ENCODE results near the gene CLDN7.
"Not testable (repeated sequence)": the region's sequence is repeated elsewhere in the genome, so short reads cannot be mapped to it uniquely, and the experiment has no call there.

CLDN7 gene

DNA sequence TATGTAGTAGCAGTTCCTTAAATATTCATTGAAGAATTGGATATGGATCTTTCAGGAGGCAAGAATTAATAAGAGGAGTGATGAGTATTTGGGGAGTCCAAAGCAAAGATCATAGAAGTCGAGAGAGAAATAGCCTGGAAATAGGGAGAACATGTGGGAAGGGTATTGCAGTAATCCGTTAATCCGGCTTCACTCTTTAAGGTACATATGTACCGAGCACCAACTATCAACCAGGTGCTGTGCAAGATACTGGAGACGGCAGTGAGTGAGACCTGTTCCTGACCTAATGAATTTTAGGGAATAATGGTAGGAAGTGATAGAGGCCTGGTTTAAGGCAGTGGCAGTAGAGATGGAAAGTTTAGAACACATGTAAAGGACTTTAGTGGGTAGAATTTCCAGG is 9.2 kb downstream of the CLDN7 start:
- no peak for DNase-seq

DNA sequence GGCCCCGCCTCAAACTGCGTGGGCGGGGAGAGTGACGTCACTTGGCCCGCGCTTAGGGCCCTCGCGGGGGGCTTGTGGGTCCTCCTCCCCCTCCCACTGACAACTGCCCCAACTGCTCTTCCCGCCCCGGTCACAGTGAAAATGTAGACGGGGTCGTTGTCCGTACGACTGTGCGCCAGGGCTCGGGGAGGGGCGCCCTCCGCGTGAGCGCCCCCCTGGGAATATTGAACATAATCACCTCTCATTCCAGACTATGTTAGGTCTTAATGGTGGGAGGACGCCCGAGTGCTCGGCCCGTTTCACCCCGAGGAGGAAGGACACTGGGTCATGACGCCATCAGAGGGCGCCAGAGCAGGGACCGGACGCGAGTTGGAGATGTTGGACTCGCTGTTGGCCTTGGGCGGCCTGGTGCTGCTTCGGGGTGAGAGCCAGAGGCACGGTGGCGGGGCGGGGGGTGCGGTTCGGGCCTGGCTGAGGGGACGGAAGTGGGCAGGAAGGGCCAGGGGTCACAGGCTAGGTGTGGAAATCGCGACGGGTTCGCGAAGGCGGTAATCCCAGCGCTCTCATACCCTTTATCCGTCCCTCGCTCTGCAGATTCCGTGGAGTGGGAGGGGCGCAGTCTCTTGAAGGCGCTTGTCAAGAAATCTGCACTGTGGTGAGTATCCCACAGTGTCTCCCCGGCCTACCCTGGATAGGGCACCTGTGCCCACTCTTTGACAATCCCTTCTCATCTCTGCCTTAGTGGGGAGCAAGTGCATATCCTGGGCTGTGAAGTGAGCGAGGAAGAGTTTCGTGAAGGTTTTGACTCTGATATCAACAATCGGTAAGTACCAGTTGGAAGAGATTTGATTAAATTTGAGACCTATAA is 9.9 kb downstream of the CLDN7 start, which contains the start of gene ELP5:
ELP5 (plus strand) TSS at position 40 of the 868 bp plus-strand sequence; CDS start at position 376, 336 bp downstream.
- peak; percentile 62 to 93 (median 81) for DNase-seq

DNA sequence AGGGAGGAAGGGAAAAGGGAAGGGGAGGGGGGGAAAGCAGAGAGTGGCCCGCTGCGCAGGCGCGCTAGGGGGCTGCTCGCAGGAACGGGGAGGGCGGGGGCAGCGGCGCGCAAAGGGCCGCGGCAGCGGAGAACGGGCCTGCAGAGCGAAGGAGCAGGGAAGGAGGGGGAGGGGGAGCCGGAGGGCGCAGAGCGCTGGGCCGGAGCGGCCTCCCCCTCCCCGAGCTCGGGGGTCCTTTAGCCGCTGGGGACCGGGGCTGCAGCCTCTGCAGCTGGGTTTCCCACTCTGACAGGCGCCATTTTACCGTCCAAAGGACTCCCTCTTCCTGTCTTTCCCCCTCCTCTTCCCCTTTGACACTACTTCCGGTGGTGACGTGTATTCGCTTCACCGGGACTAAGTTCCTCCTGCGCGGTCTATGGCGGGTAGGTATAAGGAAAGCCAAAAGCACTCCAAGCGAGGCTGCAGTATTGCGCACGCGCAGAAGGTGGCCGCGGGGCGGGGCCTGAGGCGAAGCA is 10.6 kb downstream of the CLDN7 start, which contains the start of gene CTDNEP1:
CTDNEP1 (minus strand) TSS at position 74 of the 515 bp plus-strand sequence. CDS start 438 bp downstream, outside the sequence.
- DNase-seq, result peak; percentile 94 to 99 (median 98)

DNA sequence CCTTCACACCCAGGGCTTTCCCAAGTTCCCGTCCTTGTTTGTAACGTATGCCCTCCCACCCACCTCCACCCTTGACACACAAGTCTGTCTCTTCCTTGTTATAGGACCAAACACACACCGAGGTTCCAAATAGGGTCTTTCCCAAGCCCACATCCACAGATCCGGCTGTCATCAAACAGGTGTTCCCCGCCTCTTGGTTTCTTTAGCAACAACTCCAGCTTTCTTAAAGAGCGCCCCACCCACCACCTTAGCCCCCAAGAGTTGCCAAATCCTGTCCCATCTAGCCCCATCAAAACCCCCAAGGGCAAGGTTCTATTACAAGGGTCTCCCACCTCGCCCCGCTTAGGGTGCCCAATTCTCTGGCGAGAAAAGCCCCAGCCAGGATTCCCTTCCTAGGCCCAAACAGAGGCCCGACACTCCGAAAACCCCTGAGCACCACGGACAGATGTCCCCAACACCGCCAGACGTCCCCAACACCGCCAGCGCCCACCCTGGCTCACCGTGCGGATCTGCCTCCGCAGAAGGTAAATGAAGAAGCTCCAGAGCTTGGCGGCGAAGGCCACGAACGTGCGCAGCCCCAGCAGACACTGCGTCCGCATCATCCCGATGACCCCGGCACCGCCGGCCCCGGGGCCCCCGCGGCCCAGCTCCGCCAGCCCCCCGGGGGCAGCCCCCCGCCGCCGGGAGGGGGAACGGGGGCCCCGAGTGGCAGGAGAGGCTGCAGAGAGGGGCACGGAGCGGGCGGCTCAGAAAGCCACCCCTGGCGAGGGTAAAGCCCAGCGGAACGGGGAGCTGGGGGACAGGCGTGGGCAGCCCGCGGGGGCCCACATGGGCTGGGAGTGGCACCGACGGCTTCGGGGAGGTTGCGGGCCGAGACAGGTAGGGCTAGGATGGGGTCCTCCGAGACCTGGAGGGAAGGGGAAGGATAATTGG is 11.3 kb downstream of the CLDN7 start:
- no peak for DNase-seq

DNA sequence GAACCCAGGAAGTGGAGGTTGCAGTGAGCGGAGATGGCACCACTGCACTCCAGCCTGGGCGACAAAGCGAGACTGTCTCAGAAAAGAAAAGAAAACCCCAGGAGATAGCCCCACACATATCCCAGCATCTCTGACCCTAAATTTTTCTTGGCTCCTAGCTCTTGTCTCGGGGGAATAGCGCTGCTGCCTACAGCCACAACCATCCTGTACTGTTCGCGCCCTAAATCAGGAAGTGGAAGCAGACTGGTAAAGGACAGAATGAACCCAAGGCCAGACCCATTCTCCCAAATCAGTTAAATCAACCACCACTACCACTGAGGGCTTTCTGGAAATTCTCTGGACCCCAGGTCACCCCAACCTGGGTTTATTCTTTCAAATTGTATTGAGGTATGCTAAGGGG is 12.4 kb downstream of the CLDN7 start:
- no peak for DNase-seq

DNA sequence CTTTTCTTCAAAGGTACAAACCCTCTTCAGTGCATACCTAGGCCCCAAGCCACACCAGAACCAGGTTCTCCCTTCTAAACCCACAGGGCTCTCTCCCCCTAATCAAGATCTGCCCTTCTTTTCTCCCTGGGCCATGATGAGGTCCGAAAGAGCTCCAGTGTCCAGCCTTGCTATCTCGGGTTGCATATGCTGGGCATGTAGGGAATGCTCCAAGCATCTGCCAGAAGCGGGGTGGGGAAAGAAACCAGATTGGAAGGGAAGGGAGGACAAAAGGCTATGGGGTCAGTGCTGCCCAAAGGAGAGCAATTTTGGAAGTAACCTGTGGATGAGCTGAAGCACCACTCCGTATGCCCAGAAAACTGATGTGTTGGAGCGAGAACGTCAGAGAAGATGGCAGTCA is 13.1 kb downstream of the CLDN7 start:
- no peak for DNase-seq

DNA sequence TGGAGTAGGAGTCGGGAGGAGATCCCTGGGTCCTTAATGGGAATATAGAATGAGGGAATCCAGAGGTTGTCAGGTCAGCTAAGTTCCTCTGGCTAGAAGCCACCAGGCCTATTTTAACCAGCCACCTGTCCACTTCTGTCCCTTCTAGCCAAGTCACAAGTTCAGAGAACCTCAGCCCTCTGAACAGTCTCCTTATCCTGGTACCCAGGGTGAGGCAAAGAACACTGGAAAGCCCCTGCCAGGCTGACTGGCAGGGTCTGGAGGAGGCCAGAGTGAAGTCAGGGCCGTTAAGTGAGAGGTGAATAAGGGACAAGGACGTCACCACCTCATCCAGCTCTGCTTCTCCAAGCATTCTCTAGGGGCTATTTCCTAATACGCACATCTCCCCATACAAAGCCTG is 13.5 kb downstream of the CLDN7 start:
- no peak for DNase-seq

DNA sequence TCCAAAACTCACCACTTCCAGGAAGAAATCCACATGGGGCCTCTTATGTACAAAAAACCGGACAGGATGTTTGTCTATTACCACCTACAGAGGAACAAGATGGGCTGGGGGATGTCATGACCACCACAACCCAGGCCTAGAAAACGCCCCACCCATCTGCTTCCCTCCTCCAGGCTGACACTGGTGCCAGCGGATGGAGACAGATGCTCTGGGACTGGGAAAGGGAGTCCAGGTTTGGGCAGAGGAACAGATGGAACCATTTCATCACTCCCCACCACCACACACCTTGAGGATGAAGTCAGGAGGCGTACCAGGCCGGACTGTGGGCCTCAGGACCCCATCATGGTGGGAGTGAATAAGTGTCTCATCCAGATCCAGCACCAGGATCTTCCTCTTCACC is 15.5 kb downstream of the CLDN7 start:
- DNase-seq, result no peak

DNA sequence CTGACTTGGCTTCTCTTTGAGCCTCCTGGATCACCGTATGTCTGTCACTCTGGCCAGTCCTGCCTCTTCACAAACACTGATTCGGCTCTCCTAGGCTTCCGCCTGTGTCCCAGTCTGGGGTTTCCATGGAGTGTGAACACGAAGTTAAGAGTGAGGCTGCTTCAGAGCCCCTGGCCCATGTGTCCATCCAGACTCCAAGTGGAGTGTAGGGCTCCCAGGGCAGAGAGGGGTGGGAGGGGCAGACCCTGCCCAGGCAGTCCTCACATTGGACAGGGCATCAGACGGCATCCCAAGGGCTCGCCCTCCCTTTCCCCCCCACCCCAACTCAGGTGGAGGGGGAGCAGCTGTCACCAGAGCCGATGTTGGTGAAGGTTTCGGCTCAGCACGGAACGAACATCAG is 18.4 kb downstream of the CLDN7 start:
- not testable (repeated sequence) for DNase-seq

DNA sequence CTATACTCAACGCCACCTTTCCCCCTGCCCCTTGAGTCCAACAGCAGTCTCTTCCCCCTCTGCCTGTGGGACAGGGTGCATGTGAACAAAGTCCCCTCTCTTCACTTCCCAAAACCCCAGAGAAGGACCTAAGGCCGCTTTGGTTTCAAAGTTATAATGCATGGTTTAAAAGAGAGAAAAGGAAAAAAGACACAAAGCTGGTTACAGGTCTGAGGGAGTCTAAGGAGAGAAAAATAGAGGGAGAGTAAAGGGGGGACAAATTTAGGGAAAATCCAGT is 18.9 kb downstream of the CLDN7 start:
- DNase-seq, result no peak

DNA sequence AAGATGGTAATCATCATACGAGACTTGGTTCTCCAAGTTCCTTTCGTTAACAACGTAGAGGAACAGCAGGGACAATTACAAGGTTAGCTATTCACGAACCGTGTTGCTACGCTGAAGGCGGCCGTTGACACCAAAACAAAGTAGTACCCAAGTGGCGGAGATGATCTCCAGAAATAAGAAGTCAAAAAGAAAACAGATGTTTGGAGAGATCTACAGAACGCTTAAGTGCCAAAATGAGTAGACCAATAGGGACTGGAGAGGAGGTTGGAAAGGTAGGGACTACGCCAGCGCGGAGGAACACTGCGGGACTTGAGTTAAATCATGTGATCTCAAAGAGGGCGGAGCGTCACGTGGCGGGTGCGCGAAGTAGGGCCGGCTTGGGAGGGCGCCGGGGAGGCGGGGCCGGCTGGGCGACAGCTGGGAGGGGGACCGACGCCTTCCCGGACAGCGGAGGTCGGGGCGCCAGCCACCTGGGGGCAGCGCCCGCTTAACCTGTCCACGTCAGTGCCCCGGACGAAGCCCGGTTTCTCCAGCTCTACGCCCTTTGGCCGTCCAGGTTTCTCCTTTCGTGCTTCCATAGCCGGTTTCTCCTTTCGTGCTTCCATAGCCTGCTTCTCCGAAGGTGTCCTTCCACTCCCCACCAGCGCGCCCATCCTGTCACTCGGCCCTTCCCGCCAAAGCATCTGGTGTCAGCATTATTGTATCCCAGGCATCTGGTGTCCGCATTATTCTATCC is 19.4 kb downstream of the CLDN7 start:
- DNase-seq, result peak; percentile 88 to 97 (median 91)

DNA sequence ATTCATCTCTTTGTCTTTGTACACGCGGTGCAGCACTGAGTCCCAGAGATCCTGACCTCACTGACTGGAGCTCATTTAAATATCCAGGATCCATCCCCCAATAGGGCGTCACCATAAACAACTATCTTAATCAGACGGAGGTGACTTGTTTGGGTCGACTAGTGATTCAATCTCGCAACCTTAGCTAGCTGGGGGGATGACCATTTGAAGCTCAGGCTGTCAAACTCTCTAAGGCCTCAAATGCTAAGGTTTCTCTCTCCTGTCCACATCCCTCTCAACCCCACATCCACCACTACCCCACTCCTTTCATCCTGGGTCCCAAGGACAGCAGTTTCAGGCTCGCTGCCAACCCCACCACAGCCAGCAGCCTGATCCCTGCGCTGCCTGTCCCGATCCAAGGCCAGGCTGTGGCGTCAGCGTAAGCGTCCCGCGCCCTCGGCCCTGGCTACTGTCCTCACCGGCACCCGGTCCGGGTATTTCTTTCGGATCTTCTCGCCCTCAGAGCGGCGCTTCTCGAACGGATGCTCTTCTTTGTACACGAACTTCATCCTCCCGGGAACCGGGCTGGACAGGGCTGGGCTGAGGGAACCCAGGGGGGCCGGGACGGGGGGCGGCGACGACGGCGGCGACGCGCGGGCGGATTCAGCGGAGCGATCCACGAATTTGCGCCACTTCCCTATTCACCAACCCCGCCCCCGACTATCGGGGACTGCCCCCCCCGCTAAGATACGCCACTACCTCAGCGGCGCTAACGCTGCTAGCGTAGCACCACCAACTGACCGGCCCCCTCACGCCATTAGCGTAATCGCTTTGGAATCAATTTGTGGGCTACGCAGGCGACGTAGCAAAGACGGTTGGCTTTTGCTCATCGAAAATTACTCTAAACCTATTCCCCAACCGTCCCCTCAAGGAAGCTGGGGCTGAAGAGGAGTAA is 20.2 kb downstream of the CLDN7 start, which contains the start of gene GABARAP:
GABARAP (minus strand) TSS at position 667 of the 934 bp plus-strand sequence; CDS start at position 548, 119 bp downstream.
- DNase-seq, result peak; percentile 85 to 94 (median 87)

DNA sequence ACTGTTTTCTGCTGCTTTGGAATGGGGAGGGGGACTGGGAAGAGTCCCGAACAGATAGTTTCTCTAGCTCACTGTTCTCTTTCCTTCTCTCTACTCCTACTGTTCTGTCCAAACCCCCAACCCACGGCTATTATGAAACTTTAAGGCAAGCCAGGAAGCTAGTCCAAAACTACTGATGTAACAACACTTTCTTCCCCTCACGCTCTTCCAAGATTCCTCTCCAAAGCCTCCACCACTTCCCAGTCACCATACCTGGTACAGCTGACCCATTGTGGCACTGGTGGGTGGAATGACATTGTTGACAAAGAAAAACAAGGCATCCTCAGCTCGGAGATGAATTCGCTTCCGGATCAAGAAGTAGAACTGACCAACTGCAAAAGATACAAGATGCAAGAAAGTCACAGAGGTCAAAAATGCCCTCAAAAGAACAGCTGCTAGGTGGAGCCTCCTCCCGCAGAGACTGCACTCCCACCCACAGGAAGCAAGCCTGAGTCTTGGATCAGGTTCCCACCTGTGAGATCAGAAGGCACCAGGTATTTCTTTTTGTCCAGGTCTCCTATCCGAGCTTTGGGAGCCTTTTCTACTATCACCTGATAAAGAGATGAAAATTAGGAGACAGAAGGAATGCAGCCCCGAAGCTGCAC is 21.1 kb downstream of the CLDN7 start:
- no peak for DNase-seq

DNA sequence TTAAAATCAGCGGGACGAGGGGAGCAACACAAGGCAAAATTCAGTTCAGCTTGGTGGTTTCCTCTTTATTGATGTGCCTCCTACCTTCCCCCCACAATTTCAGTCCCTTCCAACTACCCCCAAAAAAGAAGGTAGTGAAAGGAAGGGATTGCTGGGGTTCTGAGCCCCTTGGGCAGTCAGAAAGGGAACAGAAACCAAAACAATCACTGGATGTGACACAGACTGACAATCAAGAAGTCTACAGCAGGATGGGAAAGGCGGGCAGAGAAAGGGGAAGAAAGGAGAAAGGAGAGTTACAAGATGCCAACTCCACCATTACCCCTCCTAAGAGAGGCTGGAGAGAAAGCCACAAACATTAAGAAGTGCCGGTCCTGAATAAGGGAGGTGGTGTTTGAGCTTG is 21.9 kb downstream of the CLDN7 start:
- no peak for DNase-seq

DNA sequence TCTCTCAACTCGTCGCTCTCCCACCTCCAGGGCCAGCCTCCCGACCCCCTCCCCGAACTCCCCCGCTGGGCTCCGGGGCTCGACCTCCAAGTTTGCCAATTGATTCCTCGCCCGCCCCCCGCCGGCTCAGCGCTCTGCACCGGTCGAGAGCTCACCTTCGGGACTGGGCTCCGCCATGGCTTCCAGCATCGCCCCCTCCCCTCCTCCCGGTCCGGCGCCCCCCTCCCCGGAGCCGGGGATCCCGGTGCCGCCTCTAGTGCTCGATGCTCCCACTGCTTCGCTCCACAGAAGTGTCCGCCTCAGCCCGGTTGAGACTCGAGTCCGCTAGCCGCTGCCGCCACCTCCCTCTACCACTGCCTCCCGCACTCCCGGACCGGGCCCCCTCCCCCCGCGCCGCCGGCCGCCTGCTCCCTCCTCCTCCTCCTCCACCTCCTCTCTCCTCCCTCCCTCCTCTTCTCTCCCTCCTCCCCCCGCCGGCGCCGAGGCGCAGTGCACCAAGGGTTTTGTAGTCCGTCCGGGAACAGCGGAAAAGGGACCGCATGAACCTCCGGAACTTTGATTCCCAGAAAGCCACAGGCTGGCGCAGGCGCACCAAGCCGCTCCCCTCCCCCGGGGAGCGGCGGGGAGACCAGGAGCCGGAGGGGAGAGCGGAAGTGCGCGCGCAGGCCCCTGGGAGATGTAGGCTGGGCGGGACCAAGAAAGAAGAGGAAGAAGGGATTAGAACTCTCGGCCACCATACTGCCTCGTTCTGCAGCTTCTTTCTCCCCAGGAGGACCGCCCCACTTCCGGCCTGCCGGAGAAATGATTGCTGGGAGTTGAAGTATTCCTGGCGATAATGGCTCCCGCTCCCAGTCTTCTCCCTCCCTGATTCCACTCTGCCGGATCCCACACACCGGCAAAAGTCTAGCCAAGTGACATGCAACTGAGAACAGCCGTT is 22.9 kb downstream of the CLDN7 start, which contains the start of gene PHF23:
PHF23 (minus strand) TSS at position 367 of the 937 bp plus-strand sequence; CDS start at position 189, 178 bp downstream.
- DNase-seq, result peak; percentile 91 to 100 (median 97)

DNA sequence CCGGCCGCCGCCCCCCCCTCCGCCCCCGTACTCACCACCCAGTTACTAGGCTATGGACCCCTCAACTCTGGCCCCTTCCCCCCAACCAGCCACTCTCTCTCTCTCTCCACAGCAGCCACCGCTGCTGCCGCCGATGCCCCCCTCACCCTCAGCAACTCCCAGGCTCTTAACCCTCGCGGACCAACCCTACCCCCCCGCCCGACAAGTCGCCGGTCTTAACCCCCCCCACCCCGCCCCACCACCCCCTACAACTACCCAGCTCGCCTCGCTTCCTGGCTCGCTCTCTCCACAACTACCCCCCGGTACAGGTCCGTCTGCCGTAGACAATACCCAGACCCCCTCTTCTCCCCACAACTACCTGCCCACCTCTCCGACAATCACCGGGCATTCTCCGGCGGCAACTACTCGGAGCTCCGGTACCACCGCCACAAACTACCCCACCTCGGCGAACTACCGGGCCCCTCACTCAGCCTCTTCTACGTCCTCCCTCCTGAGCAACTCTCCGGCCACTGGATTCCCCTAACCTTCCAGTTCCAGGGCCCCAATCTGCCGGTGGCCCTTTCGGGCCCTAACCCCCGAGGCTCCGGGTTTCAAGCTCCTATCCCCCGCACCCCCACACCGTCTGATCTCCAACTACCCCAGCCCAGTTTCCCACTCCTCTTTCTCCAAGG is 23.7 kb downstream of the CLDN7 start:
- DNase-seq, result peak in 2 of 5 experiments; percentile 39 to 71

DNA sequence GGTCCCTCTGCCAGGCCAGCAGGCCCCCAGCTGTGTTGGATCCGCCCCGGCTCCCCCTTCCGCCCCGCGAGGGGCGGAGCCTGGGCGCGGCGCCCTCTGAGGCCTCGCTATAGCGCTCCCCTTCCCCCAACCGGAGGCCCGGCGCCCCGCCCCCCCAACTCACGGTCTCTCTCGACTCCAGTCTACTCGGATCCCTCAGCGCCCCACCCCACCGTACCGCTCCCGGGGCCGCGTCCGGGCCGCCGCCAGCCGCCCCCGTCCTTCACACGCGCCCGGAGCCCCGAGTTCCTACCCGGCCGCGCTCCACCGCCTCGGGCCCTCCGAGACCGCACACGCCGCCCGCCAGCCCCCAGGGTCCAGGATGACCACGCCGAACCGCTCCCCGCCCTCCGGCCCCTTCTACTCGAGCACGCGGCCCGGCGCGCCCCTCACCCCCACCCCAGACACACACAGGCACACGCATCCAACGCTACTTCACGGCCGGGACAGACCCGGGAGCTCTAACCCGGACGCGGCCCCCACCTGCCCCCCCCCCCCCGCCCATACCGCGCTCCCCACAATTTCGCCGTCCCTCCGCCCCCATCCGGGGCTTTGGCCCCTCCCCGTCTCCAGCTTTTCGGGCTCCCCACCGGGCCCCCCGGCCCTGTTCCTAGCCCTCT is 24.4 kb downstream of the CLDN7 start:
- DNase-seq, result peak; percentile 58 to 88 (median 75)

DNA sequence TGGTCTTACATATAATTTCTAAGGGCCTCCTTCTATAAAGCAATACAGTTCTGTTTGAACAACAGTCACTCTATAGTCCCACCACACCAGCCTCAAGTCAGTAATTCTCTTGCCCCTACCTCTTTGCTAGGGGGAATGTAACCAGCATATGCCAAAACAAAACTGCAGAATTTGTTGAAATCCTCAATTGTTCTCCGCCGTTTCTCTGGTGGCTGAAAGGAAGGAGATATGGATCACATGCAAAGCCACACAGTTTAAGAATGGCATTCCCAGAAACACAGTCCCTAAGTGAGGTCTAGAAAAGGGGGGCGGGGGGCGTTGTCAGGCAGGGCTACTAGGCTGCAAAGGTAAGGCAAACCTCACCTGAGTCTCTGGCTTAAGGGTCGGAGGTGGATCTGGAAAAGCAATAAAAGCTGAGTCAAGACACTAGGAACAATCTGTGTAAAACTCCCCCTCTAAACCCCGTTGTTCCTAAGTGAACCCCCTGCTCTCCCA is 25.0 kb downstream of the CLDN7 start:
- no peak for DNase-seq

All from T-helper 2 cell (primary cell).